ENCODE results near the gene LZTR1. TPM values are rescaled to one million over a fixed set of nuclear protein-coding genes. Genes with fewer than 3 reads are reported as not detected.
"Not testable (repeated sequence)": the region's sequence is repeated elsewhere in the genome, so short reads cannot be mapped to it uniquely, and the experiment has no call there.

Gene LZTR1
- total RNA-seq, 1 donor from 2014 or later = 51.6 TPM

GRCh38 chr22:20937794-20938671 lies 44.1 kb upstream of the LZTR1 start:
- H3K4me3 ChIP-seq = no peak overlapping the region
- H3K27ac ChIP-seq = no peak overlapping the region
- H3K27me3 ChIP-seq (ENCODE audit: low read depth) = no peaks in the 10 kb centered on the region
- peak; percentile 23 to 45 for ATAC-seq
- intact Hi-C loops (cut with DNase I) = no loop called here
- H3K9me3 ChIP-seq = no peaks in the 10 kb centered on the region
- TF ChIP-seq CTCF (IDR thresholded peaks at IDR 0.05) = no peak
- H3K36me3 ChIP-seq = peaks cover 43% of the 10 kb centered on the region
- H3K4me1 ChIP-seq = peaks cover 64% of the 10 kb centered on the region
- no peak for DNase-seq

GRCh38 chr22:20939457-20940185 lies 42.5 kb upstream of the LZTR1 start:
- H3K27me3 ChIP-seq (ENCODE audit: low read depth); H3K4me3 ChIP-seq; H3K9me3 ChIP-seq; ATAC-seq; intact Hi-C loops (cut with DNase I); DNase-seq: not testable (repeated sequence)
- H3K27ac ChIP-seq = peak overlapping the region; percentile 8
- H3K4me1 ChIP-seq = peaks cover 70% of the 10 kb centered on the region
- H3K36me3 ChIP-seq = peaks cover 32% of the 10 kb centered on the region

DNA sequence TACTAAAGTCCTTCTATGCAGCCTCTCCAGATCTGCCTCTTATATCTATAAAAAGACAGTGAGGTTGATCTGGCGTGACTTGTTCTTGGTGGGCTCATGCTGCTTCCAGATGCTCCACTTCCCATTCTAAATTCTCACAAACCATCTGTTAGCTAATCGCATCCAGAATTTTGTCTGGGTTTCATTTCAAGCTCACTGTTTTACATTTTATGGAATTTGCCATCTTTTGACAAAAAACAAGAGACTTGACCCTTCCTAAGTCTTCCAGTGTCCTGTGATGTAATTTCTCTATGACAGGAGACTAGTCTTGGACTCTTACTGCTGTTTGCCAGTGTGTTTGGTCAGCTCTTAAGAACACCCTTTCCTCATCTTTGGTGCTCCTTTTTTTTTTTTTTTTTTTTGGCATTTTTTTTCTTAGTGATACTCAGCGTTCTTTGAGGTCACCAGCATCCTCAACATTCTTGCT lies 41.9 kb upstream of the LZTR1 start:
- TF ChIP-seq CTCF (IDR thresholded peaks at IDR 0.05) = no peak
- ATAC-seq = no peak

DNA sequence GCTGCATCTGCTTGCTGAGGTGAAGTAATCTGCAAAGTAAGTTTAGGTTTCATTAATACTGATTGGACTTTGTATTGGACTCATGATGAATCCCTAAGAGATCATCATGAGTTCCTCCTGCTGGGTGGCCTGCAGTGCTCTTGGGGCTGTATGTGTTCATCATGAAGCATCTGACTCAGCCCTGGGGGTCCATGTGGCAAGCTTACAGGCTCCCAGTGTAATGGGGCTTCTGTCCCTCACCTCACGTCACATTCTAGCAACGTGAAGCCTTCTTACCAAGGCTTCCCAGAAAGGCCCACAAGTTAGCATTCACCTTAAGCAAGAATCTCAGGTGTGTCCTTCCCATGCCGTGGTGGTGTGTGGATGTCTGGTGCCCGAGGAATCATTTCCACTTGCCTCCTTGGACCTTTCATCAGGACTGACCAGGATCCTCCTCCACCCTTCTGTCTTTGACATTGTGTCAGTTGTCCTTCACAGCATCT lies 41.2 kb upstream of the LZTR1 start:
- H3K4me1 ChIP-seq = peaks cover 80% of the 10 kb centered on the region
- no peak for TF ChIP-seq CTCF (IDR thresholded peaks at IDR 0.05)
- intact Hi-C loops (cut with DNase I) = no loop called here
- peaks cover 18% of the 10 kb centered on the region for H3K36me3 ChIP-seq
- H3K27me3 ChIP-seq (ENCODE audit: low read depth) = no peaks in the 10 kb centered on the region
- no peak overlapping the region for H3K27ac ChIP-seq
- DNase-seq (no peak), ATAC-seq (no peak)
- H3K9me3 ChIP-seq = no peaks in the 10 kb centered on the region
- no peak overlapping the region for H3K4me3 ChIP-seq

More for the DNA sequence above, 41.9 kb upstream of the LZTR1 start:
- peak overlapping the region; percentile 8 for H3K27ac ChIP-seq
- no peaks in the 10 kb centered on the region for H3K27me3 ChIP-seq (ENCODE audit: low read depth)
- intact Hi-C loops (cut with DNase I) = no loop called here
- H3K9me3 ChIP-seq = no peaks in the 10 kb centered on the region
- H3K4me3 ChIP-seq = no peak overlapping the region
- H3K4me1 ChIP-seq = peaks cover 76% of the 10 kb centered on the region
- peaks cover 26% of the 10 kb centered on the region for H3K36me3 ChIP-seq
- no peak for DNase-seq

DNA sequence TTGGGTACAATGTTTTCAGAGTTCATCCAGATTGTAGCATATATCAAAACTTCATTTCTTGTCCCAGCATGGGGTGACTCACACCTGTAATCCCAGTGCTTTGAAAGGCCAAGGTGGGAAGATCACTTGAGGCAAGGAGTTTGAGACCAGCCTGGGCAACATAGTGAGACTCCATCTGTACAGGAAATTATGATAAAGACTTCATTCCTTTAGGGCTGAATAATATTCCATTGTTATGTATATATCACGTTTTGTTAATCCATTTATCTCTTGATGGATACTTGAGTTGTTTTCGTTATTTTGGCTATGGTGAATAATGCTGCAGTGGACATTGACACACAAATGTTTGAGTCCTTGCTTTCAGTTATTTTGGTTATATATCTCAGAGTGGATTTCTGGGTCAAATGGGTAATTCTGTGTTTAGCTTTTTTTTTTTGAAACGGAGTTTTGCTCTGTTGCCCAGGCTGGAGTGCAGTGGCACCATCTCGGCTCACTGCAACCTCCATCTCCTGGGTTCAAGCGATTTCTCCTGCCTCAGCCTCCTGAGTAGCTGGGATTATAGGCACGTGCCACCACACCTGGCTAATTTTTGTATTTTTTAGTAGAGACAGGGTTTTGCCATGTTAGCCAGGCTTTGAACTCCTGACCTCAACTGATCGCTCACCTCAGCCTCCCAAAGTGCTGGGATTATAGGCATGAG lies 39.7 kb upstream of the LZTR1 start:
- ATAC-seq; DNase-seq; H3K36me3 ChIP-seq; H3K27ac ChIP-seq; H3K4me3 ChIP-seq; H3K9me3 ChIP-seq; H3K27me3 ChIP-seq (ENCODE audit: low read depth); intact Hi-C loops (cut with DNase I): not testable (repeated sequence)
- peaks cover 71% of the 10 kb centered on the region for H3K4me1 ChIP-seq
